ENCODE results near the gene ARRB2.

Gene ARRB2

GRCh38 chr17:4766723-4767122 is 56.3 kb downstream of the ARRB2 start:
- no peak for DNase-seq

GRCh38 chr17:4768298-4768697 is 57.9 kb downstream of the ARRB2 start:
- no peak for DNase-seq

- no peak for DNase-seq
Observed at GRCh38 chr17:4769628-4770027, 59.2 kb downstream of the ARRB2 start.

All from NCI-H226 (cell line).